Parathyroid adenoma (tissue), 2 donors: ENCODE measurements around the gene UXS1.

Experiments
- H2AFZ ChIP-seq: fragments of 300-600 bp; sonication (generic); one replicate; pipeline ENCODE4 v1.7.0; 2017; ENCODE audit warnings: antibody characterized with exemption, mild to moderate bottlenecking
- H3K27ac ChIP-seq: fragments of 300-600 bp; sonication (generic); one replicate; pipeline ENCODE4 v1.7.0; 2017
- H3K27me3 ChIP-seq: fragments of 300-600 bp; sonication (generic); one replicate; pipeline ENCODE4 v1.7.0; 2017; ENCODE audit warnings: low read length; ENCODE audit not compliant: control insufficient read depth, insufficient read depth
- H3K36me3 ChIP-seq: fragments of 300-600 bp; sonication (generic); one replicate; pipeline ENCODE4 v1.7.0; 2017; ENCODE audit warnings: low read length; ENCODE audit not compliant: control insufficient read depth, insufficient read depth
- H3K4me1 ChIP-seq: fragments of 300-600 bp; sonication (generic); one replicate; pipeline ENCODE4 v1.7.0; 2017; ENCODE audit warnings: control low read depth
- H3K4me2 ChIP-seq: fragments of 300-600 bp; sonication (generic); one replicate; pipeline ENCODE4 v1.7.0; 2017; ENCODE audit warnings: low read length
- H3K4me3 ChIP-seq: fragments of 300-600 bp; sonication (generic); one replicate; pipeline ENCODE4 v1.7.0; 2017; ENCODE audit warnings: low read depth, low read length
- H3K79me2 ChIP-seq: fragments of 300-600 bp; sonication (generic); one replicate; pipeline ENCODE4 v1.7.0; 2017; ENCODE audit warnings: control low read depth
- H3K9ac ChIP-seq: fragments of 300-600 bp; sonication (generic); one replicate; pipeline ENCODE4 v1.7.0; 2017; ENCODE audit warnings: mild to moderate bottlenecking
- H3K9me3 ChIP-seq: fragments of 300-600 bp; sonication (generic); one replicate; pipeline ENCODE4 v1.7.0; 2017; ENCODE audit warnings: low read length; ENCODE audit not compliant: control insufficient read depth
- CTCF ChIP-seq: fragments of 300-600 bp; sonication (generic); IDR thresholded peaks from one replicate; pipeline ENCODE4 v1.7.0; 2017; ENCODE audit warnings: antibody characterized with exemption, mild to moderate bottlenecking
- donor health status: primary hyperparathyroidism.

Gene UXS1

DNA sequence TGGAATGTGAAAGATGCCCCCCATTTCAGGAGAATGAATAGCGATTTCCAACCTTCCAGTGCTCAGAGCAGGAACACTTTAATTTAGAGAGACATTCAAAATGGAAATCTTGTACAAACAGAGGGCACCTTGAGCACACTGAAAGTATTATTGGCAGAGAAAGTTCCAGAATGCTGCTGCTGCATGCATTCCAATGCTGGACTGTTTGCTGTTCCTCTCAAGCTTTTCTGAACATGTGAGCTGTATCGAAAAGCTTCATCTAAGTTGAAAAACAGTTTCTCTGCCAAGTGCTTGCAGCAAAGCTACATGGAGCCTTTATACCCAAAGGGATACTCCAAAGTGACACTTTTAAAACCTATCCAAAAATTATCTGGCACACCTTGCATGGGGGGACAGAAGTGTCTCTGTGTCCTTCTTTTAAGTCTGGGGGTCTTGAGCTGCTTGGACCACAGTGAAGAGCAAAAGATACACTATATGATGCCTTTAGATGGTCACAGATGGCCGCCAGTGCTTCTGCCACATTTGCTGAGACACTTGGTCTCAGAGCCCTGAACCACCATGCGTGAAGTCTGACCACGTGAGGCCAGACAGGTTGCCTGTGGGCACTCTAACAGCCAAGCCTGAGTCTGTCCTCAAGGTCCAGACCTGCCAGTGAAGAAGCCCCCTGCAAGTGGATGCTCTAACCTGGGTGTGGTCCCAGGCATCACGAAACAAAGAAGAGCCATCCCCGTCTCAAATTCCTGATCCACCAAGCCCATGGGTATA lies 18.8 kb downstream of the UXS1 start:
- Histone ChIP-seq H3K27me3 (no peaks in the 10 kb centered on the region), H3K36me3 (no peaks in the 10 kb centered on the region), H3K9ac (no peak overlapping the region), H3K4me2 (no peak overlapping the region), H3K9me3 (no peaks in the 10 kb centered on the region), H3K4me3 (no peak overlapping the region), H3K79me2 (peaks cover 27% of the 10 kb centered on the region), H3K27ac (no peak overlapping the region), H3K4me1 (peaks cover 4% of the 10 kb centered on the region), H2AFZ (no peak overlapping the region)
- no peak for TF ChIP-seq CTCF

DNA sequence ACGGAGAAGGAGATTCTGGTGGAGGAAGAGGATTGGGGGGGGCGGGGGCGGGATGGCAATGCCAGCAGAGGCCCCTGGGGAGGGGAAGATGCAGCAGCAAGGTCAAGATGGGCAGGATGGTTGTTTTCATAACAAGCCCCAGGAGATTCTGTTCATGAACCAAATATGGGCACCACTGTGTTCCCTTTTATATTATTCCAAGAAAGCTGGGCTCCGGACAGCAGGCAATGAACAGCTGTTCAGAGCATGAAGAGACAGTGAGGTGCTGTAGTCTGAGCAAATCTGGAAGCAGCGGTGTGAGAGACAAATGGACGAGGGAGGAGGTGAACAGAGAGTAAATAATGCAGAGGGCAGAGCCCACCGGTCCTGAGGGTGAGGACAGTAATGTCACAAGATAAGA lies 20.0 kb downstream of the UXS1 start:
- Histone ChIP-seq H3K4me3 (no peak overlapping the region), H3K36me3 (no peaks in the 10 kb centered on the region), H3K27me3 (no peaks in the 10 kb centered on the region), H3K79me2 (peaks cover 19% of the 10 kb centered on the region), H3K9ac (no peak overlapping the region), H3K9me3 (no peaks in the 10 kb centered on the region), H3K4me1 (peaks cover 4% of the 10 kb centered on the region), H2AFZ (no peak overlapping the region), H3K27ac (no peak overlapping the region), H3K4me2 (no peak overlapping the region)
- TF ChIP-seq CTCF, result no peak

- Histone ChIP-seq H3K27ac (no peak overlapping the region), H3K4me1 (peaks cover 4% of the 10 kb centered on the region), H3K4me2 (no peak overlapping the region), H3K9me3 (no peaks in the 10 kb centered on the region), H3K4me3 (no peak overlapping the region), H3K79me2 (peaks cover 20% of the 10 kb centered on the region), H3K27me3 (no peaks in the 10 kb centered on the region), H2AFZ (no peak overlapping the region), H3K9ac (no peak overlapping the region), H3K36me3 (no peaks in the 10 kb centered on the region)
- no peak for TF ChIP-seq CTCF
Observed at GRCh38 chr2:106172649-106173048, 21.5 kb downstream of the UXS1 start.

DNA sequence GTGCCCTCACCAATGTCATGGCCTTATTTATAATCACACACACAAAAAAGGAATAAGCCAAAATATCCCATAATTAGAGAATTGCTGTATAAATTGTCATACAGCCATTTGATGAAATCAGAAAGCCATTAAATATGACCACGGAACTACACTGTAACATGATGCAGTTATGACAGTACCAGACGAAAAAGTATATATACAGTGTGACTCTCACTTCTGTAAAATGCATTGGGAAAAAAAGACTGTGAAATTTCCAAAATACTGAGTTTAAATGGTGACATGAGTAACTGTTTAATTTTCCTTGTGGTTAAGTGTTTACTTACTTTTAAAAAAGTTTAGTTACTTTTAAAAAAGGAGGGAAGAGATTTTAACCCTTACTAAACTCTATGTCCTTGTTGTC lies 25.4 kb downstream of the UXS1 start:
- Histone ChIP-seq H3K79me2 (peaks cover 18% of the 10 kb centered on the region), H3K4me2 (no peak overlapping the region), H2AFZ (no peak overlapping the region), H3K27me3 (no peaks in the 10 kb centered on the region), H3K9me3 (no peaks in the 10 kb centered on the region), H3K27ac (no peak overlapping the region), H3K4me3 (no peak overlapping the region), H3K4me1 (no peaks in the 10 kb centered on the region), H3K9ac (no peak overlapping the region), H3K36me3 (no peaks in the 10 kb centered on the region)
- TF ChIP-seq CTCF, result no peak

DNA sequence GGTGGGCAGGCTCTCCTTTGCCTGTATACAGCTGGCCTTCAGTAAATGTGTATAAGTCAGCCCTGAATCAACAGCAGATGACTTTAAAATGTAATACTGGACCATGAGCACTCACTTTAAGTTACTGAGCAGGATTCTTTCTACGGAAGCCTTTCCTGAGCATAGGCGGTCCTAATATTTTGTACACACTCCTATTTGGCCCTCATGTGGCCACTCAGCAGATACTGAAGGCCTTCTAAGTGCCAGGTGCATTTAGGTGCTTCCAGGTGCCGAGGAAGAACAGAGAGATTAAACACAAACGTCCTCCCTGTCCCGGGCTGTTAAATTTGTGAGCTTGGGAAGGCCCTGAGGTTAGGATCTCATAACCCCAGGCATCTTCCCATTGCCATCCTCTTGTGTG lies 27.0 kb downstream of the UXS1 start:
- H3K4me2 ChIP-seq, result no peak overlapping the region
- no peak overlapping the region for H3K4me3 ChIP-seq
- H3K27me3 ChIP-seq, result no peaks in the 10 kb centered on the region
- TF ChIP-seq CTCF, result no peak
- H3K27ac ChIP-seq, result no peak overlapping the region
- peaks cover 4% of the 10 kb centered on the region for H3K4me1 ChIP-seq
- H2AFZ ChIP-seq, result no peak overlapping the region
- H3K9me3 ChIP-seq, result no peaks in the 10 kb centered on the region
- no peaks in the 10 kb centered on the region for H3K36me3 ChIP-seq
- no peak overlapping the region for H3K9ac ChIP-seq
- peaks cover 7% of the 10 kb centered on the region for H3K79me2 ChIP-seq
